Bone marrow (tissue), 2 donors: ENCODE results near the gene PTAR1.
"Not testable (repeated sequence)": the region's sequence is repeated elsewhere in the genome, so short reads cannot be mapped to it uniquely, and the experiment has no call there.

ENCODE experiments used
- DNase-seq, 2 donors: peaks; one replicate each; lab custom pipeline; 2025; lab: John Stamatoyannopoulos, UW

The PTAR1 gene

GRCh38 chr9:69759421-69760277 is at the start of gene PTAR1:
Gene PTAR1 (minus strand): TSS chr9:69760011. CDS start chr9:69759938, 73 bp downstream.
- DNase-seq = peak; percentile 64 to 77

- no peak for DNase-seq
Observed at GRCh38 chr9:69809304-69809863, 49.6 kb upstream of the PTAR1 start.

DNA sequence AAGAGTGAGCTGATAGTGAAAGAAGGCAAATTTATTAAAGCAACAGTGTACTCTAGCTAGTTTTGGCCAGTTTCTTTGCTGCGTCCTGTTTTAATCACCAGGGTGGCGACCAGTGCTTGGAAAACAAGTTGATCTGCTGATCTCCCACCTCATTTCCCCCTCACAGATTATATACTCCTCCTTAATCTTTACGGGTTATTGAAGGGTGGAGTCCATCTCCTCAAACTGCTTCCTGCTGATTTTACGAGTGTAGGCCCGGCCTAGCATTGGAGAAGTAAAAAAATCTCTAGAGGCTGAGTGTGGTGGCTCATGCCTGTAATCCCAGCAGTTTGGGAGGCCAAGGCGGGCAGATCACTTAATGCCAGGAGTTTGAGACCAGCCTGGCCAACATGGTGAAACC is 46.8 kb upstream of the PTAR1 start:
- no peak for DNase-seq

GRCh38 chr9:69805962-69806515 is 46.2 kb upstream of the PTAR1 start:
- peak in 1 of 2 donors; percentile 90 for DNase-seq

DNA sequence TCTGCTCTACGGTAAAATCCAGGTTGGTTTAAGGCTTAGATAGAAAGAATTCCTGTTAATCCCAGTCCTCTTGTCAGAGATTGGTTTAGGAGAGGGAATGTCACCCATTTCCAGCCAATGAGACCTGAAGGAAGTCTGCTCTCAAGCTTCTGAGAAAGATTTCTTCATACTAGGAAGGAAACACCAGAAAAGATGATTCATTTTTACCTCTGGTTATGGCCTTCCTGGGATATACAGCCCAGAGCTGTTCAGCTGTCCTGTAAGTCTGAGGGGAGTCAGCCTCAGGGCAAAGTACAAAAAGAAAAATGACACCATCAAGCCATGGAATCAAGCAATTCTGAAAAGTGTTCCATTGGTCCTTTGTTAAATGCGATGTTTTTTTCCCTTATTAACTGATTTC is 42.2 kb upstream of the PTAR1 start:
- DNase-seq = no peak

GRCh38 chr9:69800027-69800426 is 40.2 kb upstream of the PTAR1 start:
- DNase-seq = not testable (repeated sequence)

- DNase-seq = not testable (repeated sequence)
Observed at GRCh38 chr9:69799521-69799920, 39.7 kb upstream of the PTAR1 start.

GRCh38 chr9:69798744-69799143 is 38.9 kb upstream of the PTAR1 start:
- no peak for DNase-seq

GRCh38 chr9:69797675-69798074 is 37.9 kb upstream of the PTAR1 start:
- DNase-seq = peak in 1 of 2 donors; percentile 53

DNA sequence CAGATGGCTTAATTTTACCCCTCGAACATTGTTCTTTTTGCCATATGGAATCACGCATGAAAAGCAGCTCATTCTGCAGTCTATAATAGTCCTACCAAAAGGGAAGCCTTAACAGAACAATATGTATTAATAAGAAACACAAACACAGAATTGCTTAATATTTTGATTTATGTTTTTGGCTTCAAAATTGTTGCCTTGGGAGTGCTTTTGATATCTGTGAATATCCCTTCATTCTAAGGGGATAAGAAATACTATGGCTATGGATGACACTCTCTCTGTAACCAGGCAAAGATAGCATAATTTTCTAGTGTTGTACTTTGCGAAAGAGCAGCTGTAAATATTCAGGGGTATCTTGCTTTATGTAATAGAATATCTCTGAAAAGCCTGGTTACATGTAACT is 34.5 kb upstream of the PTAR1 start:
- DNase-seq = no peak

DNA sequence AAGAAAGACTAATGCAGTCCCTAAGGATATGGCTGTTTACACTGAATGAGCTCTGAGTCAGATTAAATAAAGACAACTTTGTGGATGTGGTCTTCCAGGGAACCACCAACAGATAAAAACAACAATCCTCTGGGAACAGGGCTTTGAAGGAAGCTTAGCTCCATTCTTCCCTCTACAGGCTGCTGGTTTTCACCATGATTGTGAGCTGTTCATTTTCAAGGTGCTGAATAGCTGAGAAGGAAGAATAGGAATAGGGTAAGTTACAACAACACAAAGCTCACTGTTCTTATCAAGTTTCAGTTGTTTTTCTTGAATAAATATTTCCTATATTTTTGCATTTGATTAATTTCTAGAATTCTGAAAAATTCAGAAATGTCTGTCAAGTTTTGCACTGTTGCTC is 25.9 kb upstream of the PTAR1 start:
- DNase-seq = no peak

DNA sequence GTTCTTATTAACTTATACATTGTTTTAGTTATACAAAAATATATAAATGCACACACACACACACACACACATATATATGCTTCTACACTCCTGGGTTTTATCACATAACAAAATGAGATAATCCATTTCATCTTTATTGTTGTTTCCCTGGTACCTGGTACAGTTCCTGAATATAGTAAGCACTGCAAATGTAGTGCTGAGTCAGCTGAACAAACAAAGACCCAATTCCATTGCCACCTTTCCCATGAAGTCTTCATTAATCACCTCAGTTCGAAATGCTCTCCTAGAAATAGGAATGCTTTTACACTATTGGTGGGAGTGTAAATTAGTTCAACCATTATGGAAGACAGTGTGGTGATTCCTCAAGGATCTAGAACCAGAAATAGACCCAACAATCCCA is 13.4 kb upstream of the PTAR1 start:
- no peak for DNase-seq

DNA sequence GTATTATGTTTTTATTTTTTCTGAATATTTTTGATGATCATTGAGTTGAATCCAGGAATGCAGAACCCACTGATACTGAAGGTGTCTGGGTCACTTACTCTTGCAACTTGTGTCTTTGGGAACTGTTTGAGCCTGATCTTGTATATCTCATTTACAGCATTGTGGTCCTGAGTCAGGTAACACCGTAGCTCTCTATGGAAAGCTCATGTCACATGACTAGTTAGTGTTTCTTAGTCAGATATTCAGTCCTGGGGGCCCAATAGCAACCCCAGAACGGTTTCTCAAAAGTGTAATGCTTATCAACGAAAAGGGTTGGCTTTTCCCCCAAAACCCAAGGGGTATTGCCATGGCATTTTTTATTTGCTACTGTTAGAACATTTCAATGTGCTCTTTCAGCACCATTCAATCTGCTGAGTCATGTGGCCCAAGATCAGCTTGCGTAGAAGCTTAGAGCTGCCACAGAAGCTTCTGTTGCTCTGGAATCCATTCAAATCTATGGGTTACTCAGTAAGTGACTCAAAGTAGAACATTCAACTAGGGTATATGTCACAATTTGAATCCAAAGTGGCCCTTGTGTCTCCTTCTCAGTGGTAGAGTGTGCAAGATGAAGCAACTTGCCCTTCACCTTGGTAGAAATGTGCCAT is 12.1 kb upstream of the PTAR1 start:
- DNase-seq = no peak

DNA sequence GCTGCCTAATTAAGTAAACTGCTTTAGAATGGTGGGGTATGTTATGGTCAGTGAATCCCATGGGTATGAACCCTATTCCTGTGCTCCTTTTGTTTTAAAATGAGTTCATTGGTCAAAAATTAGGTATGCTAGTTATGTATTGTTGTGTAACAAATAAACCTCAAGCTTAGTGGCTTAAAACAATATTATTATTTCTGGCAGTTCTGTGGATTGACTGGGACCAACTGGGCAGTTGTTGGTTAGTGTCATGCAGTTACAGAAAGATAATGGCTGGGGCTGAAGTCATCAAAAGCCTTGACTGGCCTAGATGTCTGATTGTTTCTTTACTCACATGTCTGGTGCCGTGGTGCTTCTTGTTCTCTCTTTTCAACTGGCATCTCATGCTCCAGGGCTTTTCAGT is 8.9 kb upstream of the PTAR1 start:
- no peak for DNase-seq

DNA sequence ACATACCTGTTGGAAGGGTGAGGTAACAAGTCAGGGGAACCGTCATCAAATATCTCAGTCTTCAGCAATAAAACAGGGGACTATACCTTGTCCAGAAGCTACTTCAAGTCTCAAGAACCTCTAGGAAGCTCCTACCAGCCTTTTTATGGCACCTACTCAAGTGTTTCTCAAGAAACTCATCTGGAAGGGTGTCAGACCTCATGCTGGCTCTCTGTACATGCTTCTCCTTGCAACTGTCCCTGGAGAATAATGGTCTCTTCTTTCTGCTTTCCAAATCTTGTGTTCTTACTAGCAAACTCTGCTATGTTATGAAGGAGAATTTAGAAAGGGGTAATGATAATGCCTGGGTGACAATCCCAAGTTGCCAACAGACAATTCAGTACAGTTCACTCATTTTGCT is 8.3 kb upstream of the PTAR1 start:
- DNase-seq = no peak

DNA sequence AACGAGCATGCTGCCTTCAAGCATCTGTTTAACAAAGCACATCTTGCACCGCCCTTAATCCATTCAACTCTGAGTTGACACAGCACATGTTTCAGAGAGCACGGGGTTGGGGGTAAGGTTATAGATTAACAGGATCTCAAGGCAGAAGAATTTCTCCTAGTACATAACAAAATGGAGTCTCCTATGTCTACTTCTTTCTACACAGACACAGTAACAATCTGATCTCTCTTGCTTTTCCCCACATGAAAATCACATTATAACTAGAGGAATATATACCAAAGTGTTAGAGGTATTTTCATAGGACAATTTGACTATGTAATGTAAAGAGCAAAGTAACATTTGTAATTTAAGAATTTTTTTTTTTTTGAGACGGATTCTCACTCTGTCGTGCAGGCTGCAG is 4.1 kb upstream of the PTAR1 start:
- DNase-seq = not testable (repeated sequence)

DNA sequence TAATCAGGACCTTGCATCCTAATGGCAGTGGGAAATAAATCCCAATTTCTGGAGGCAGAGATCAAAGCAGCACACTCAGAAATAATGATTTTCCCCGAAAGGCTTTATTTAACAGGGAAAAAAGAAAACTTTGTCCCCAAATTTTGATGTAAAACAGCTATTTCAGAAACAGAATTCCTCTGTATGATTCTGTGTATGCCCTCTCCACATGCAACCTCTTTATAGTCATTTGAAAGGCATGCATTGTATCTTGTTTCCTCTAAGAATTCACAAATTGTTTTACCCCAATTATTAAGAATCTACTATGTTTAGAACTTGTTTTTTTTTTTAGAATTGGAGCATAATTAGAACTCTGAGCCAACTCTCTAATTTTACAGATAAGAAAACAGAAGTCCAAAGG is 2.7 kb upstream of the PTAR1 start:
- DNase-seq = no peak

DNA sequence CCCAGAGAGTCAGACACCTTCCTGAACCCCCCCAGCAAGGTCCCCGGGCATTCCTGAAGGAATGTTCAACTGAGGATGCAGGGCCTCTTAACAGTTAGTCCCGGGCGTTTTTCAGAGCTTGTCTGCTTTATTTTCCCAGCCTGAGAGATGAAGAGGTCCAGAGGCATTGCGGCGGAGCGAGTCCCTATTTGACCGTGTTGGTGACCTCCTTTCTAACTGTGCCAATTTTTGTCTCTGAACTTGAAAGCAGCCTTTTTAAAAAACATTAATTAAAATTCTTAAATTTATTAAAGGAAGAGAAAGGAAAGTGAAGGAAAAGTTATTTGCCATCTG is 433 bp upstream of the PTAR1 start:
- DNase-seq = peak in 1 of 2 donors; percentile 8

DNA sequence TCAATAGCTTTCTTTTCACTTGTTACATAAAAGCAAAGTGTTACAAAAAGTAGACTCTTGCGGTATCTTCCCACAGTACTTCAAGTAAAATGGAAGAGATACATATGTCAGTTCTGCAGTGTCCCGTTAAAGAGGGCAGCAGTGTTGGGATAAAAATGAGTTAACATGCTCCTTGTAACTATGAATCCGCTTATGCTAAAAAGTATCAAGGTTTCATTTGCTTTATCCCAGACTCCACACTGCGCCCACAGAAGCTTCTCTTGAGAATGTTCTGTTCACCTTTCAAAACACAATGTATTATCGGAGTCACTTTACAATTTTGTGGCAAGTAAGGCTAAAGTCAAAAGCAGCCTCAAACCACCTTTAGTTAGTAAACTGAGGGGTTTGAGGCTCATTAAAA is 790 bp downstream of the PTAR1 start:
- DNase-seq = no peak

- DNase-seq = no peak
Observed at GRCh38 chr9:69757996-69758675, 1.7 kb downstream of the PTAR1 start.

GRCh38 chr9:69755205-69755604 is 4.6 kb downstream of the PTAR1 start:
- no peak for DNase-seq

DNA sequence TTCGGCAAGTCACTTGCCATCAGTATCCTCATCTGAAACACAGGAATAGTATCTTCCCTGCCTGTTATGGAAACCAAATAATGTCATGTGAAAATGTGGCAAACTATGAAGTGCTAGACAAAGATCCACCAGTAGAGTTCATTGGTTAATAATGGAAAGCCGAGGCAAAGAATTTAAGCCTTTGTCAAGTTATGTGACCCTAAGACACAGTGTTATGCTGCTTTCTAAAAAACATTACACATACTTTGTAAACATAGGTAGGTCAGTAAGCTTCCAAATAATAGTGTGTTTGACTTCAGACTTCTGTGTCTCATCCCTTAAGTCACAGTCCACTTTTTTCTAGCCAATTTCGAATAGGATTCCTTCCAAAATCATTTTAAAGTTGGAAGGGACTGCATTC is 6.0 kb downstream of the PTAR1 start:
- no peak for DNase-seq
